Osteoblast (primary cell): ENCODE data around the gene LIPN. TPM values are rescaled to one million over a fixed set of nuclear protein-coding genes. Genes with fewer than 3 reads are reported as not detected.

Experiments
- DNase-seq: peaks from one replicate; pipeline ENCODE4 v3.0.0; 2011; ENCODE audit warnings: low spot score, mixed read lengths; ENCODE audit not compliant: insufficient read length; ENCODE audit errors: missing footprints
- H2AFZ ChIP-seq: 2 replicates; pipeline ENCODE4 v1.6.0; 2011; ENCODE audit warnings: mild to moderate bottlenecking, low read length
- H3K27ac ChIP-seq: 2 replicates; pipeline ENCODE4 v1.5.1; 2011; ENCODE audit warnings: mild to moderate bottlenecking, low read depth, low read length, moderate library complexity
- H3K27me3 ChIP-seq: 2 replicates; pipeline ENCODE4 v1.6.0; 2012; ENCODE audit warnings: mild to moderate bottlenecking, control low read depth, inconsistent platforms, low read length, moderate library complexity; ENCODE audit not compliant: insufficient read depth
- H3K36me3 ChIP-seq: 2 replicates; pipeline ENCODE4 v1.5.1; 2011; ENCODE audit warnings: mild to moderate bottlenecking, low read length, control low read depth, moderate library complexity; ENCODE audit not compliant: insufficient read depth
- H3K4me1 ChIP-seq: 2 replicates; pipeline ENCODE4 v1.5.1; 2011; ENCODE audit warnings: mild to moderate bottlenecking, low read length, control low read depth, moderate library complexity; ENCODE audit not compliant: insufficient read depth
- H3K4me2 ChIP-seq: 2 replicates; pipeline ENCODE4 v1.6.0; 2011; ENCODE audit warnings: mild to moderate bottlenecking, low read length; ENCODE audit not compliant: insufficient read depth
- H3K4me3 ChIP-seq: fragments of 200-600 bp; sonication (generic); 3 replicates; pipeline ENCODE4 v1.5.1; 2012; ENCODE audit warnings: mild to moderate bottlenecking, low read length, inconsistent platforms; ENCODE audit not compliant: insufficient read depth
- H3K79me2 ChIP-seq: 2 replicates; pipeline ENCODE4 v1.6.0; 2012; ENCODE audit warnings: mild to moderate bottlenecking, low read length, control low read depth, inconsistent platforms; ENCODE audit not compliant: insufficient read depth
- H3K9me3 ChIP-seq: 2 replicates; pipeline ENCODE4 v1.5.1; 2011; ENCODE audit warnings: low read depth, low read length, control low read depth
- H4K20me1 ChIP-seq: 2 replicates; pipeline ENCODE4 v1.6.0; 2012; ENCODE audit warnings: mild to moderate bottlenecking, low read length, control low read depth; ENCODE audit not compliant: insufficient read depth
- CTCF ChIP-seq: IDR thresholded peaks from 2 replicates; pipeline ENCODE4 v1.5.1; 2011; ENCODE audit warnings: mild to moderate bottlenecking, low read depth, low read length, moderate library complexity; ENCODE audit errors: extremely low read depth
- total RNA-seq: library from RNA; depleted of rRNA; stranded (reverse); fragments of >200 nt; gene quantifications from 2 replicates; pipeline ENCODE4 v1.2.3, GENCODE V29; 2012

LIPN gene
- total RNA-seq, 1 donor: not detected

GRCh38 chr10:88745633-88746032 is 14.2 kb upstream of the LIPN start:
- Histone ChIP-seq H3K4me2 (no peak overlapping the region), H3K9me3 (no peaks in the 10 kb centered on the region), H2AFZ (no peak overlapping the region), H3K4me1 (no peaks in the 10 kb centered on the region), H3K27ac (no peak overlapping the region), H3K79me2 (no peaks in the 10 kb centered on the region), H4K20me1 (no peaks in the 10 kb centered on the region), H3K4me3 (no peak overlapping the region), H3K27me3 (peaks cover 7% of the 10 kb centered on the region), H3K36me3 (no peaks in the 10 kb centered on the region)
- TF ChIP-seq CTCF: no peak
- no peak for DNase-seq

- Histone ChIP-seq H3K27me3 (no peaks in the 10 kb centered on the region), H3K9me3 (no peaks in the 10 kb centered on the region), H3K27ac (no peak overlapping the region), H3K4me2 (no peak overlapping the region), H4K20me1 (no peaks in the 10 kb centered on the region), H2AFZ (no peak overlapping the region), H3K4me3 (no peak overlapping the region), H3K36me3 (no peaks in the 10 kb centered on the region), H3K79me2 (no peaks in the 10 kb centered on the region), H3K4me1 (peaks cover 8% of the 10 kb centered on the region)
- peak; percentile 32 for DNase-seq
- TF ChIP-seq CTCF: no peak
These were observed 5.5 kb upstream of the LIPN start for GRCh38 chr10:88754287-88754686.

- Histone ChIP-seq H3K79me2 (no peaks in the 10 kb centered on the region), H3K4me2 (no peak overlapping the region), H3K9me3 (no peaks in the 10 kb centered on the region)
These were observed 4.1 kb upstream of the LIPN start for GRCh38 chr10:88755753-88756152.

GRCh38 chr10:88756660-88757059 is 3.2 kb upstream of the LIPN start:
- Histone ChIP-seq H3K27ac (no peak overlapping the region), H3K4me2 (no peak overlapping the region), H3K27me3 (no peaks in the 10 kb centered on the region), H3K79me2 (no peaks in the 10 kb centered on the region), H3K36me3 (no peaks in the 10 kb centered on the region), H2AFZ (no peak overlapping the region), H3K4me3 (no peak overlapping the region), H3K9me3 (no peaks in the 10 kb centered on the region), H3K4me1 (peaks cover 8% of the 10 kb centered on the region), H4K20me1 (no peaks in the 10 kb centered on the region)
- no peak for TF ChIP-seq CTCF
- DNase-seq: no peak

More at GRCh38 chr10:88755753-88756152, 4.1 kb upstream of the LIPN start:
- no peaks in the 10 kb centered on the region for H3K36me3 ChIP-seq
- no peak overlapping the region for H3K27ac ChIP-seq
- H4K20me1 ChIP-seq: no peaks in the 10 kb centered on the region
- H3K4me1 ChIP-seq: peaks cover 8% of the 10 kb centered on the region
- no peak for DNase-seq
- no peaks in the 10 kb centered on the region for H3K27me3 ChIP-seq
- no peak overlapping the region for H2AFZ ChIP-seq
- no peak for TF ChIP-seq CTCF
- H3K4me3 ChIP-seq: no peak overlapping the region
